SH-SY5Y (cell line): ENCODE results near the gene ANKRD55.
A peak's percentile ranks its signal among the peaks of the same experiment; 100 is the strongest.

Source experiments
- GATA2 ChIP-seq: IDR thresholded peaks from 2 replicates; pipeline ENCODE4 v1.6.1; 2011; ENCODE audit warnings: mild to moderate bottlenecking, low read depth, low read length
- GATA3 ChIP-seq: IDR thresholded peaks from 2 replicates; pipeline ENCODE4 v1.6.1; 2011; ENCODE audit warnings: low read depth, mild to moderate bottlenecking, low read length, moderate library complexity

Gene ANKRD55

DNA sequence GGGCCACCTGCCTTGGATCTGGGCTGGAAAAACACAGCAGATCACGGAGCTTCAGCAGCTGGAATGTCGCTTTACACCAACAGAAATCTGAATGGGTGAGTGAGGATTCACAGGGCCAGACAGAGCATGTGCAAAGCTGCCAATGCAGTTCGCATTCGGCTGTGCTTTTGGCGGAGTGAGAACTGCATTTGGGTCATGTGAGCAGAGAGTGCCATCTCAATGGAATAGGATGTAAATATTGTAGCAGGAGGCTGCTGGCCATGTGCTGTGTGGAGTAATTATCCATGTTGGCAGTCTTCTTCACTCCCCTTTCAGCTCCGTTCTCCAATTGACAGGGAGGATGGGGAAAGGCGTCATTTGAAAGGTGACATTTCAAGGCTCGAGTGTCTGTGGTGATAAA, at the start of gene ANKRD55:
TSS of gene ANKRD55 (minus strand) at position 101 of the 400 bp plus-strand sequence. CDS start 417 bp downstream, outside the sequence.
- no peak for TF ChIP-seq GATA3
- TF ChIP-seq GATA2: no peak

DNA sequence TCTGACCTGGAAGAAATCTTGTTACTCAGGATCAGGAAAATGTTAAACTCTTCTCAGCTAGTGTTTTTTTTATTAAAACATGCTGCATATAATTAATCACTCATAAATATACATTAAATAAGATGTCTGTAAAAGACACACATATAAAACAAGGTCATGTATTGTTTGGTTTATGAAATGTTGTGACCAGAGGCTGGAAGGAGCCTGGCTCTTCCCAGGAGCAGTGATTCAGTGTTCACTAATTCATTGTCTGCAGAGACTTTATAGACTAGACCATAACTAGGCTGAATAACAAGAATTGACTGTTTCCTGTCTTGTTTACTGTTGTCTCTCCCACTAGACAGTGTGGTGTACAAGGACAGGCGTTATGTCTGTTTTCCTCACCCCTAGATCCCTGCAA, 49.1 kb upstream of the ANKRD55 start:
- TF ChIP-seq GATA3 (no peak), GATA2 (no peak)

DNA sequence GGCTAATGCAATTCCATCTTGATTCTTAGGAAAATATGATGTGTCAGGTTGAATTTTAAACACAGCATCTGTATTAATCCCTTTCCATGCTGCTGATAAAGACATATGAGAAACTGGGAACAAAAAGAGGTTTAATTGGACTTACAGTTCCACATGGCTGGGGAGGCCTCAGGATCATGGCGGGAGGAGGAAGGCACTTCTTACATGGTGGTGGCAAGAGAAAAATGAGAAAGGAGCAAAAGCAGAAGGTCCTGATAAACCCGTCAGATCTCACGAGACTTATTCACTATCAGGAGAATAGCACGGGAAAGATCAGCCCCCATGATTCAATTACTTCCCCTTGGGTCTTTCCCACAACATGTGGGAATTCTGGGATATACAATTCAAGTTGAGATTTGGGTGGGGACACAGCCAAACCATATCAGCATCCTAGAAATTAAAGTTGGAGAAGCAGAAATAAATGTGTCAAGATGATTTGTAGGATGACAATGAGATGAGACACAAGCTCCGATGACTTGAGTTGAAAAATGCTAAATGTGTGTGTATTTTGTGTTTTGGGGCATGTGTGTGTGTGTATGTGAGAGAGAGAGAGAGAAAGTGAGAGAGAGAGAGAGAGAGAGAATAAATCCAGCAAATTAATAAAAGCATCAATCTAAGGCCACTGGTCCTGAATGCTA, 48.5 kb upstream of the ANKRD55 start:
- TF ChIP-seq GATA3: no peak
- TF ChIP-seq GATA2: no peak

DNA sequence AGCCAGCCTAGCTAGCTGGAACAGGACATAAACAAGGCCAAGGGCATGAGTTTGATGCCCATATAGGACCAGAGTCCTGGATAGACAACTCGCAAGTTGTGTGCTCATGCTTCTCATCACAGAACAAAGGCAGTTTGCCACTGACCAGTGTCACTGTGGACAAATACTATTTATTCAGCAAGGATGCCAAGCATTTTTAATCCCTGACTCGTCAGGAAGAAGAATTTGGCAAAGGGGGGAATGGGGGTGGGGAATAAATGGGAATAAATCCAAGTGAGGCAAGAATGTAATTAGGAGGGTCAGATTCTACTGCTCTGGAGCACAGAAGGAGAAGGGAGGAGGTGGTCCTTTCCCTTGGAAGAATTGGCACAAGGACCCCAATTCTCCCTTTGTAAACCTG, 46.8 kb upstream of the ANKRD55 start:
- TF ChIP-seq GATA3 (no peak), GATA2 (no peak)

DNA sequence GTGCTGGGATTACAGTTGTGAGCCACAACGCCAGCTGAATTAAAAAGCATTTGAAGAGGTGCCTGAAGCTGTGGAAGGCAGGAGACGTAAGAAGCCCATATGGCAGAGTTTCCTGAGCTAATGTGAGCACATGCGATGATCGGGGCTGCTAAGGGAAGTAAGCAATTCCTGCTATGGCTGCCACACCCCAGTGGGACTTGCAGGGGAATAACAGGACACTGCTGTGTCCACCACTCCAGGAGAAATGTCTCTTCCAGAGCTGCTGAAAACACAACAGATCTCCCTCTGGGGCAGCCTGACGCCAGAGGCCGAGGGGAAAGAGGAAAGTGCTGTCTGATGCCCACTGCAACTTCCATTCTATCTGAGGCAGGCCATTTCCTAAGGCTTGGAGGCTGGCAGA, 46.2 kb upstream of the ANKRD55 start:
- no peak for TF ChIP-seq GATA3
- no peak for TF ChIP-seq GATA2

DNA sequence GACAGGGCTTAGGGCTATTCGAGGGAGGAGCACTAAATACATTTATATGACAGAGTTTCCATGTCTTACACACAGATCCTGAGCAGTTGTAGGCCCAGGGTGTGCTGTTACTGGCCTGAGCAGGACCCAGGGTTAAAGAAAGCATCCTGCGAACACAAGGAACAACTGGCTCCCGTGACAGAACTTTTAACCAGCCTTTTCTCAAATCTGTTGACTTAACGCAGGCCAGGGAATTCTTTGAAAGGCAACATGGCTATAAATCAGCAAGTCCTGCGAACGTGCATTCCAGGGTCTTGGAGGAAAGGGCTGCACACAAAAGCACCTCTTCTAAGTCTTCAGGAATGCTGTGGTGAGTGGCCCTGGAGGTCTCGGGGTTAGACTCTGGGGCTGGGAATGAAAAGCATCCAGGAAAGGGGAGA, 45.2 kb upstream of the ANKRD55 start:
- TF ChIP-seq GATA3: no peak
- TF ChIP-seq GATA2: no peak

DNA sequence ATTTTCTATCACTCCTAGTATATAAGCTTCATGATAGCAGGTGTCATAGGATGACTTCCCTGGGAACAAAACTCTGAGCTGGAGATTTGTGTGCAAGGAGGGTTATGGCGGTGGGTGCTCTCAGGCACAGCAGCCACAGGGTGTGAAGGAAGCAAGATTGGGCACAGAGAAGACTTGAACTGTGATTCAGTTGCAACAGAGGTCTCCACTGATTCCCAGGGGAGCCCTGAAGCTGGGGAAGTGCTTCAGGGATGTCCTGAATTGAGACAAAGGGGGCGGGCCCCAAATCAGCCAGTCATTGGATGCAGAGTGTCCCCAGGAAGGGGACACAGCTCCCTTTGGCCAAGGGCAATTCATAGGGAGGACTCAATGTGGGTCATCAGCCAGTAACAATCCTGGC, 44.4 kb upstream of the ANKRD55 start:
- no peak for TF ChIP-seq GATA3
- no peak for TF ChIP-seq GATA2

DNA sequence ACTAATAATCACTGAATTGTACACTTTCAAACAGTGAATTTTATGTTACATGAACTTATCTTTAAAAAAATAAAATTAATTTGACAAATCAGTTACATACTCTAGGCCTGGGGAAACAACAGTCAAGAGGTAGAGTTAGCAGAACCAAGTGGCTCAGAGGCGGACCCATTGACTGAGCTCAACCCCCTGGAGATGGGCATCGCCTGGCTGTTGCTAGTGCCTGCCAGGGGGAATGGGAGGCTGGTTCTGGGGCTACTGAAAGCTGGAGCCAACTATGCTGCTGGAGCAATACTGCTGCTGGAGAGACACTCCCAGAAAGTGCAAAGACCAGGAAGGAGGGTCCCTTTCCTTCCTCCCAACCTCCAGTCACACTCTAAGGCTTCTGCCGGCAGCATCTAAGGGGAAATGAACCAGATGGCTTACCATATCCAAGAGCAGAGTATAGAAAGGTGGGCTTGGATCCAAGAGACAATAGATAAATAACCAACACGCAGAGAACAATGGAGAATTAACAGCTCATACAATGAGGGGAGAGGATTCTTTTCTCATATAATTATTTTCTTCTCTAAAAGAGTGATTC, 40.3 kb upstream of the ANKRD55 start:
- TF ChIP-seq GATA3 (no peak), GATA2 (no peak)

DNA sequence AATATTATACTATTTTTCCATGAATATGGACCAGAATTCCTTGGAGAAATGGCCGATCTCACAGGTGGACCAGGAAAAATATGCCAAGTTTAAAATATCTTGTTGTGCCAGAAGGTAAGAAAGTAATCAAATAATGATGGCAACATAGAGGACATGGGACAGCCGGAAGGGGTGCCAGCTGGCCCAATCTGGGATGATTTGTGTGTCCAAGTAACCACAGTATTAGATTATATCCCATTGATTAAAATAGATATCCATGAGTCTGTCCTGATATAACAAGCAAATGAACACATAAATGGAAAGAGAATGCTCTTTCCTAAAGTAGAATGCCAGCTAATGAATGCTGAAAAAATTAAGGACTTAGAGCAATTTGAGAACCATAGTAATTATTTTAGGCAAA, 39.6 kb upstream of the ANKRD55 start:
- TF ChIP-seq GATA2 (no peak; the same call in 1 of the 2 replicates), GATA3 (no peak; the same call in 1 of the 2 replicates)

DNA sequence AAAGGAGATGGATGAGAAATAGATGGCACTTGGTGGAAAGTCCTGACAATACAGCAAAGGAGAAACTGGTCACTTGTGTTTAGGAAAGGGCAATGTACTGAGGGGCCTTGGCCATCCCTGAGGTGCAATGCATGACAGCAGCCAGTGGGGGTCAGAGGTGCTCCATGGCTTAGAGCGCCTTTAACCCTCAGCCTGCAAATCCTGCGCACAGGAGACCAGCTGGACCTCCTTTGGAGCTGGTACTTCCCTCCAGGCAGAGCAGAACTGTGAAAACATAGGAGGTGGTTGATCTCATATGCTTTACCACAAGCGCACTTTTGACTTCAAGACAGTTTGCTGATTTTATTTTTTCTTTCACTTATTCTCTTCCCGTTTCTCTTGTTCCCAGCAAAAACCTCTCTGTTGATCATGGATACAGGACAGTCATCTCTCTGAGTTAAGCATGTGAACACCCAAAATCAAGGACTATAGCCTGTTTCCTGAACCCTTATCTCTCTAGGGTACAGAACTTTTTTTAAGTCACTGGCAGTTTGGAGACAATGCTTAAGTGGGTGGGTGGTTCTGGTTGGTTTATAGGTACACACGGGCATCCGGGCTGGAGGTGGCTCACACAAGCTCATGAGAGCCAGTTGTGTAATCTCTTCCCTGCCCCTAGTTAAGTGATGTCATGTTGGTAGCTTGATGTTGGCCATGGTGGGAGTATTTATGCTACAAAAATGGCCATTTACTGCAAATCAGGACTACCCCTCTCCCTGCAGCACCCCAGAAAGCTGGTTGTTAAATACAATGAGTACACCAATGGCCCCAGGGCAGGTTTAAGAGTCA, 37.6 kb upstream of the ANKRD55 start:
- no peak for TF ChIP-seq GATA2
- no peak for TF ChIP-seq GATA3

DNA sequence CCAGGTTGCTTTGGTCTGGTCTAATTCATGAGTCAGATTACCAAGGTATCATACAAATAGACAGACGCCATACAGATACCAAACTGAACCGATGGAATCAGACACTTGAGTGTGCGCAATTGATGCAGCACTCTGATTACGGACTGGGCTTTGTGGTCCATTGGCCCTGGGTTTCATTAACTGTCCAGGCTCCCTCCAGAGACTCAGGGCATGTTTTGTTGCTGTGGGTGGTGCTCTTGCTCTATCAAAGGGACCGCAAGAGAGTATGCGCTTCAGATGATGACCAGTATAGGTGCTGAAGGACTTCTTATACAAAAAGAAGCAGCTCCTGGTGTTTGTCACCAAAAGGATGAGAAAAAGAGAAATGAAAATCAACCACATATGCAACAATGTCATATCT, 36.9 kb upstream of the ANKRD55 start:
- TF ChIP-seq GATA2: peak; percentile 82
- TF ChIP-seq GATA3: peak; percentile 51

DNA sequence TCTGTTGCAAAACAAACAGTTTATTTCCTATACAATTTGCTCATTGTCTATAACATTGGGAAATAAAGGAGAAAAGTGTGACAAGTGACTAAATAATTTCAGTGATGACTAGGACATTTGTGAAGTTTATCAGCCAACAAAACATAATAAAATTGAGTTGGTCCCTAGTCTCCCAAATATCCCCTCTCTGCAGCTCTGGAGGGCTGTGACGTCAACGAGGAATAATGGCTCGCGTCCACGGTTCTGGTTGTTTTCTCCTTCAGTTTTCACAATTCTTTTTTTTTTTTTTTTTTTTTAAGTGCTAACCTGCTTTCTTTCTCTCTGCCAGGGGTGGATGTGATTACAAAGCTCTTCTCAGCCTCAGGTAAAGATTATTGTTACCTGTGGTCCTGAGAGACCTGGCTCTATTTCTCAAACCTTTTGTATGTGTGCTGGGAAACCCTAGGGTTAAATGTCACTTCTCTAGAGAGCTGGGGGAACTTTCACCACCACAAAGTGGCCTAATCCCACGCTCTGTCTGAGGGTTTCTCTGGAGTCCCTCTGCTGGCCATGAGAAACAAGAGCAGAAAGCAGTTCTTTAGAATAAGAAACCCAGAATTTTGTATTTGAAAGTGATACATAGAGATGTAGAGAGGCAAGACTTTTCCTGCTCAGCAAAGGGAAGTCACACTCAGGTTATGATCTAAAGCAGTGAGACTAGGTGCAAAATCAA, 36.2 kb upstream of the ANKRD55 start:
- TF ChIP-seq GATA3 (no peak), GATA2 (no peak)

DNA sequence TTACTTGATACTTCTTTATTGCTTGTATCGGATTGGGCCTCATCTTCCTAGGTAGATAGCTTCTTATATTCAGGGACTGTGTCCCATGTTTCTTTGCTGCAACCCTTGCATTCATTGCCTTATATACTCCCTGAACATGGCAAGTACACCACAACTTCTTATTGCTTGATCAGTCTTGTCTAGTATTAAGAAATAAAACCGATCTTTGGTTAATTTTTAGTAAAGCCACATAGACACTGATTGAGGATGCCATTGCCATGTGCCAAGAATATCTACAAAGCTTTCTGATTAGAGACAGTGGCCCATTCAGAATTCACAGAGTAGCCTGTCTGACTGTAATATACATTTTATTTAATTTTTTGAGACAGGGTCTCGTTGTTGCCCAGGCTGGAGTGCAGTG, 34.7 kb upstream of the ANKRD55 start:
- TF ChIP-seq GATA2 (no peak), GATA3 (no peak)

DNA sequence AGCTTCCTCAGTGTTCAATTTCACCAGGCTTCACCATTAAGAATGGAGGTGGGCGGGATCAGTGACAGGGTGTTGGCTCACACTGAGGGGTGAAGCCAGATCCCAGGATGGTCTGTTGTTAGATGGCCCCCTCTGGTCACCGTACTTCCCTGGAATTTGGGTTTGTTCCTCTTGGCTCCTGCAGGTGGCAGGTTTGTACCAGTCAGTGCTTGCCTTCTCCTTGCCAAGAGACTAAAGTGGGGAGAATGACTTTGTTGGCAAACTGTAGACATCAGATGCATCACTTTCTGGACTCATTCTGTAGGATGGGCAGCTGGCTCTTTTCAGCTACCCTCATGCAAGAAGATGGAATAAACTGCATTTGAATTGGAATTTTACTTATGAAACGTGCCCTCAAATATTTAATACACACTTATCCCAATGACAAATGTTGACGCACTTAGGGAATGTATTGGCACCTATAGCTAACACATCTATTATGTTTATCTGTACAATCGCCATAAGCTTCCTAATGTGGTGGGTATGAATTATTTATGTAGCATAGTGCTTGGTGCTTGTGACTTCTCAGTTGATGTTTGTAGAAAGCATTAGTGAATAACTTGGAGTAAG, 31.4 kb upstream of the ANKRD55 start:
- TF ChIP-seq GATA3: no peak
- TF ChIP-seq GATA2: no peak
